ENCODE measurements around the gene THEM5. TPM values are rescaled to one million over a fixed set of nuclear protein-coding genes. Genes with fewer than 3 reads are reported as not detected.

THEM5 gene
- polyA plus RNA-seq, 1 donor, result 0.52 TPM

GRCh38 chr1:151800830-151801229 lies 52.7 kb downstream of the THEM5 start:
- DNase-seq, result no peak

- DNase-seq, result no peak
Measured at GRCh38 chr1:151799179-151800022, 54.1 kb downstream of the THEM5 start.

GRCh38 chr1:151798571-151798970 lies 54.9 kb downstream of the THEM5 start:
- DNase-seq, result no peak

Other genes starting within 250 kb of the THEM5 start
- gene SNX27, start 241.7 kb downstream of the THEM5 start, polyA plus RNA-seq (ENCODE audit: insufficient read length), result 29.5 TPM
- 0.33 TPM for gene CELF3, start 136.9 kb downstream of the THEM5 start, polyA plus RNA-seq (ENCODE audit: insufficient read length)
- 0.43 TPM for gene RIIAD1, start 132.2 kb downstream of the THEM5 start, polyA plus RNA-seq (ENCODE audit: insufficient read length)
- gene MRPL9, start 90.2 kb downstream of the THEM5 start, polyA plus RNA-seq (ENCODE audit: insufficient read length), result 124 TPM
- gene TDRKH, start 63.2 kb downstream of the THEM5 start, polyA plus RNA-seq (ENCODE audit: insufficient read length), result 8.8 TPM
- not detected for gene LINGO4, start 48.3 kb downstream of the THEM5 start, polyA plus RNA-seq (ENCODE audit: insufficient read length)
- gene RORC, start 21.9 kb downstream of the THEM5 start, polyA plus RNA-seq (ENCODE audit: insufficient read length), result 0.80 TPM
- 0.20 TPM for gene C2CD4D, start 13.9 kb downstream of the THEM5 start, polyA plus RNA-seq (ENCODE audit: insufficient read length)
- 56.3 TPM for gene THEM4, start 55.8 kb upstream of the THEM5 start, polyA plus RNA-seq (ENCODE audit: insufficient read length)
- gene S100A10, start 140.1 kb upstream of the THEM5 start, polyA plus RNA-seq (ENCODE audit: insufficient read length), result 190 TPM
- 218 TPM for gene S100A11, start 183.3 kb upstream of the THEM5 start, polyA plus RNA-seq (ENCODE audit: insufficient read length)
- not detected for gene TCHHL1, start 235.4 kb upstream of the THEM5 start, polyA plus RNA-seq (ENCODE audit: insufficient read length)